MM.1S (cell line): ENCODE results near the gene GALNTL6.

Experiments used
- DNase-seq: peaks from one replicate; pipeline ENCODE4 v3.0.0-alpha.2; 2015
- H2AFZ ChIP-seq: fragments of 300-600 bp; sonication (generic); 2 replicates; pipeline ENCODE4 v1.6.0; 2016; ENCODE audit warnings: antibody characterized with exemption, low read length
- H3F3A ChIP-seq: fragments of 300-600 bp; sonication (generic); 2 replicates; pipeline ENCODE4 v1.6.1; 2016; ENCODE audit warnings: mild to moderate bottlenecking, antibody characterized with exemption, low read length, moderate library complexity, mixed read lengths; ENCODE audit not compliant: insufficient read depth
- H3K27ac ChIP-seq: fragments of 300-600 bp; sonication (generic); 2 replicates; pipeline ENCODE4 v1.5.1; 2016; ENCODE audit warnings: mild to moderate bottlenecking, low read length
- H3K27me3 ChIP-seq: fragments of 300-600 bp; sonication (generic); replicated peaks from 2 replicates; pipeline ENCODE4 v1.6.0; 2016; ENCODE audit warnings: low read length; ENCODE audit not compliant: insufficient read depth
- H3K36me3 ChIP-seq: fragments of 300-600 bp; sonication (generic); replicated peaks from 2 replicates; pipeline ENCODE4 v1.6.1; 2016; ENCODE audit warnings: mild to moderate bottlenecking, low read length, mixed read lengths; ENCODE audit not compliant: insufficient read depth
- H3K4me1 ChIP-seq: fragments of 300-600 bp; sonication (generic); 2 replicates; pipeline ENCODE4 v1.6.1; 2016; ENCODE audit warnings: low read length, mixed read lengths
- H3K4me2 ChIP-seq: fragments of 300-600 bp; sonication (generic); 2 replicates; pipeline ENCODE4 v1.6.0; 2016; ENCODE audit warnings: low read depth, low read length
- H3K4me3 ChIP-seq: fragments of 300-600 bp; sonication (generic); 2 replicates; pipeline ENCODE4 v1.5.1; 2016; ENCODE audit warnings: low read length, mixed read lengths
- H3K79me2 ChIP-seq: fragments of 300-600 bp; sonication (generic); 2 replicates; pipeline ENCODE4 v1.6.1; 2016; ENCODE audit warnings: mixed run types, low read length, mixed read lengths
- H3K9ac ChIP-seq: fragments of 300-600 bp; sonication (generic); 2 replicates; pipeline ENCODE4 v1.6.1; 2016; ENCODE audit warnings: low read length, mixed read lengths
- H3K9me2 ChIP-seq: fragments of 300-600 bp; sonication (generic); replicated peaks from 2 replicates; pipeline ENCODE4 v1.6.1; 2016; ENCODE audit warnings: mild to moderate bottlenecking, low read length, mixed read lengths; ENCODE audit not compliant: insufficient read depth
- H3K9me3 ChIP-seq: fragments of 300-600 bp; sonication (generic); replicated peaks from 2 replicates; pipeline ENCODE4 v1.6.1; 2016; ENCODE audit warnings: mild to moderate bottlenecking, low read length, mixed read lengths; ENCODE audit not compliant: insufficient read depth
- H4K20me1 ChIP-seq: fragments of 300-600 bp; sonication (generic); 2 replicates; pipeline ENCODE4 v1.6.1; 2016; ENCODE audit warnings: mild to moderate bottlenecking, low read length, moderate library complexity, mixed read lengths; ENCODE audit not compliant: insufficient read depth
- EZH2 ChIP-seq: fragments of 300-600 bp; sonication (generic); optimal IDR thresholded peaks from 2 replicates; pipeline ENCODE3; 2017; ENCODE audit warnings: low read depth, mild to moderate bottlenecking, antibody characterized with exemption, low read length, mixed read lengths
- EZH2phosphoT487 ChIP-seq: fragments of 300-600 bp; sonication (generic); IDR thresholded peaks from 2 replicates; pipeline ENCODE4 v1.6.1; 2018; ENCODE audit warnings: antibody characterized with exemption, low read length
- TF ChIP-seq, protein P1 (sequence below): fragments of 300-600 bp; sonication (generic); IDR thresholded peaks from 2 replicates; pipeline ENCODE4 v1.5.1; 2016; ENCODE audit warnings: antibody characterized with exemption, low read length, mixed read lengths

GALNTL6 gene

DNA sequence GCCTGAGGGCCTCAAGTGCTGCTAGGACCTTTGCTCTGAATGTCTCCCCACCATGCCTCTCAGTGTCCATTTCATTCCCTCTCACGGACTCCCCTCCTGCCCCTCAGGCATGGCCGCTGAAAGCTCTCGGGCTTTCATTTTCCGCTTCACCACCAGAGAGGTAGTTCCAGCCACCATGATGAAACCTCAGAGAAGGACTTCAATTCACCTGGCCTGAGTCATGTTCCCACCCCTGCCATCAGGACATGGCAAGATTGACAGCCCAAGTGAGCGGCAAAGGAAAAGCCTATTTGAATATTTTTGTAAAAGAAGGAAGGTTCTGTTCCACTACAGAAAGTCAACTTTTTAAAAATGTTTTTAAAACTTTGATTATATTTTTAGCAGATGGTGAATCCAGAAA, 1106.1 kb downstream of the GALNTL6 start:
- Histone ChIP-seq H3K27ac (no peak overlapping the region), H3F3A (no peaks in the 10 kb centered on the region), H3K79me2 (no peaks in the 10 kb centered on the region), H3K9me2 (no peaks in the 10 kb centered on the region), H3K36me3 (no peaks in the 10 kb centered on the region), H3K4me2 (no peak overlapping the region), H3K4me1 (no peaks in the 10 kb centered on the region), H3K4me3 (no peak overlapping the region), H3K9ac (no peak overlapping the region), H2AFZ (no peak overlapping the region), H4K20me1 (no peaks in the 10 kb centered on the region), H3K9me3 (no peaks in the 10 kb centered on the region), H3K27me3 (no peaks in the 10 kb centered on the region)
- TF ChIP-seq EZH2phosphoT487: no peak
- TF ChIP-seq, protein P1, sequence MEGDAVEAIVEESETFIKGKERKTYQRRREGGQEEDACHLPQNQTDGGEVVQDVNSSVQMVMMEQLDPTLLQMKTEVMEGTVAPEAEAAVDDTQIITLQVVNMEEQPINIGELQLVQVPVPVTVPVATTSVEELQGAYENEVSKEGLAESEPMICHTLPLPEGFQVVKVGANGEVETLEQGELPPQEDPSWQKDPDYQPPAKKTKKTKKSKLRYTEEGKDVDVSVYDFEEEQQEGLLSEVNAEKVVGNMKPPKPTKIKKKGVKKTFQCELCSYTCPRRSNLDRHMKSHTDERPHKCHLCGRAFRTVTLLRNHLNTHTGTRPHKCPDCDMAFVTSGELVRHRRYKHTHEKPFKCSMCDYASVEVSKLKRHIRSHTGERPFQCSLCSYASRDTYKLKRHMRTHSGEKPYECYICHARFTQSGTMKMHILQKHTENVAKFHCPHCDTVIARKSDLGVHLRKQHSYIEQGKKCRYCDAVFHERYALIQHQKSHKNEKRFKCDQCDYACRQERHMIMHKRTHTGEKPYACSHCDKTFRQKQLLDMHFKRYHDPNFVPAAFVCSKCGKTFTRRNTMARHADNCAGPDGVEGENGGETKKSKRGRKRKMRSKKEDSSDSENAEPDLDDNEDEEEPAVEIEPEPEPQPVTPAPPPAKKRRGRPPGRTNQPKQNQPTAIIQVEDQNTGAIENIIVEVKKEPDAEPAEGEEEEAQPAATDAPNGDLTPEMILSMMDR: no peak
- TF ChIP-seq EZH2: no peak
- DNase-seq: no peak

DNA sequence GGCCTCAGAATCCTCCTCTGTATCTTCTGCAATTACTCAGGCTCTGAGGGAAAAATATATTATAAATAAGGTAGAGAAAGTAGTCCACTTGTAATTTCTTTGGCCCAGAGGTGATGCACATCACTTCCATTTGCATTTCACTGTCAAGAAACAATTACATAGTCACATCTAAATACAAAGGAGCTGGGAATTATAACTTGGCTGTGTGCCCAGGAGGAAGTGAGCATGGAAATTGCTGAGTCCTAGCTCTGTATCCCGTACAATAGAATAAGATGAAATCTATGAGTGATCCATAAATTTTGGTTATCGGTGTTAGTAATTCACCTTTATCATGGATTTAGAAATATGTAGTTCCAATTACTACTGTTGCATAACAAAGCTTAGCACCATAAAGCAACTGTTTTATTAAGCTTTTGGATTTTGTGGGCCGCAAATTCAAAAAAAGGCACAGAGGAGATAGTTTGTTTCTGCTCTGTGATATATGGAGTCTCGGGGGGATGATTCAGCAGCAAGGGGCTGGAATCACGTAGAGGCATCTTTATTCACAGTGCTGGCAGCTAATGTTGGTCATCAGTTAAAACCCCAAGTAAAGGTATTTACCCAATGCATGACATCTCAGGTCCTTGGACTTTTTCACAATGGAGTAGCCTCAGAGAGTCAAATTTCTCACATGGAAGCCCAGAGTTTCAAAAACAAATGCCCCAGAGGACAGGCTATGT, 1114.1 kb downstream of the GALNTL6 start:
- TF ChIP-seq, protein P1: no peak
- TF ChIP-seq EZH2 (no peak), EZH2phosphoT487 (no peak)
- H3K4me2 ChIP-seq: no peak overlapping the region

DNA sequence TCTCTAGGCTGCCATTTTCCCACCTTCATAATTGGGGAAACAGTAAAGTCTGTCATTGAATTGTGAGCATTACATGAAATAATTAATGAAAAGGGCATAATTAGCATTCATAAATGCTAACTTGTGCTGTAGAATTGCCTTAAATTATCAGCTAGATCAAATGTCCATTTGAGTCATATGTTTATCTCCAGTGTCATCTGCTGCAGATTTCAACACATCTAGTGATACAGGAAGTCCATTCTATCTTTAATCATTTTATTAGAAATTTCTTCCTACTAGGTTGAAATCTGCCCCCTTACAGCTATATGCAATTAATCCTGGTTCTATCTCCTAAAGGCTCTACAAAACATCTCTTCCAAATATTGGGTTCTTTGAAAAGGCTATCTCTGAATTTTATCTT, 1115.1 kb downstream of the GALNTL6 start:
- no peak overlapping the region for H3K4me3 ChIP-seq

More for the DNA sequence above, 1114.1 kb downstream of the GALNTL6 start:
- H3K9me2 ChIP-seq: no peaks in the 10 kb centered on the region
- H3K27me3 ChIP-seq: no peaks in the 10 kb centered on the region
- no peak for DNase-seq
- no peak overlapping the region for H3K27ac ChIP-seq
- no peaks in the 10 kb centered on the region for H3K79me2 ChIP-seq
- no peak overlapping the region for H3K4me3 ChIP-seq
- no peaks in the 10 kb centered on the region for H3K9me3 ChIP-seq
- no peaks in the 10 kb centered on the region for H3K36me3 ChIP-seq
- H3K4me1 ChIP-seq: no peaks in the 10 kb centered on the region
- no peaks in the 10 kb centered on the region for H4K20me1 ChIP-seq
- H3F3A ChIP-seq: no peaks in the 10 kb centered on the region
- no peak overlapping the region for H3K9ac ChIP-seq
- no peak overlapping the region for H2AFZ ChIP-seq

More for the DNA sequence above, 1115.1 kb downstream of the GALNTL6 start:
- Histone ChIP-seq H3K27ac (no peak overlapping the region), H3K27me3 (no peaks in the 10 kb centered on the region), H3K9me3 (no peaks in the 10 kb centered on the region), H3K4me1 (no peaks in the 10 kb centered on the region), H4K20me1 (no peaks in the 10 kb centered on the region), H2AFZ (no peak overlapping the region), H3K9me2 (no peaks in the 10 kb centered on the region), H3F3A (no peaks in the 10 kb centered on the region), H3K4me2 (no peak overlapping the region), H3K36me3 (no peaks in the 10 kb centered on the region), H3K9ac (no peak overlapping the region), H3K79me2 (no peaks in the 10 kb centered on the region)
- no peak for DNase-seq
- TF ChIP-seq EZH2 (no peak), EZH2phosphoT487 (no peak)
- TF ChIP-seq, protein P1: no peak
